Fibroblast of skin of left biceps (primary cell): ENCODE results near the gene HTR3B.

Experiments
- DNase-seq, 2 experiments: peaks; one replicate each; pipeline ENCODE4 v3.0.0-alpha.2; 2013; ENCODE audit warnings: low read depth in 2 of 2

Gene HTR3B

GRCh38 chr11:113991170-113991569, 86.6 kb downstream of the HTR3B start:
- DNase-seq, result no peak

GRCh38 chr11:113991718-113992458, 87.3 kb downstream of the HTR3B start:
- DNase-seq, result no peak

GRCh38 chr11:113992459-113993110, 88.0 kb downstream of the HTR3B start:
- no peak for DNase-seq

- no peak for DNase-seq
Observed at GRCh38 chr11:113994077-113994954, 89.7 kb downstream of the HTR3B start.
